PFSK-1 (cell line): Measurements from ENCODE around the gene VWF.

Source experiments
- FOXP2 ChIP-seq: optimal IDR thresholded peaks from 2 replicates; pipeline ENCODE3; 2011; ENCODE audit warnings: borderline replicate concordance, control low read depth, inconsistent platforms; ENCODE audit not compliant: insufficient read depth; ENCODE audit errors: extremely low read length, extremely low read depth
- POLR2AphosphoS5 ChIP-seq: IDR thresholded peaks from 2 replicates; pipeline ENCODE4 v1.6.1; 2012; ENCODE audit warnings: low read depth, mild to moderate bottlenecking, control low read depth, low read length, moderate library complexity
- REST ChIP-seq, 2 experiments: IDR thresholded peaks; 2 replicates each; pipeline versions ENCODE4 v1.6.1 to v1.8.0; 2011 to 2012; ENCODE audit warnings: low read depth in 2 of 2, low read length in 2 of 2, control low read depth in 1 of 2, inconsistent platforms in 1 of 2, mild to moderate bottlenecking in 1 of 2, moderate library complexity in 1 of 2; ENCODE audit not compliant: insufficient read depth in 1 of 2
- SIN3A ChIP-seq: IDR thresholded peaks from 2 replicates; pipeline ENCODE4 v1.6.1; 2012; ENCODE audit warnings: mild to moderate bottlenecking, low read length, moderate library complexity, borderline replicate concordance; ENCODE audit not compliant: insufficient read depth
- TAF1 ChIP-seq: IDR thresholded peaks from 2 replicates; pipeline ENCODE4 v1.6.1; 2012; ENCODE audit warnings: low read length, control low read depth, borderline replicate concordance; ENCODE audit not compliant: insufficient read depth

- TF ChIP-seq TAF1 (no peak), POLR2AphosphoS5 (no peak), SIN3A (no peak), REST (IDR thresholded peaks at IDR 0.05; ENCODE audit: insufficient read depth in 1 of 2, low read depth in 2 of 2, low read length in 2 of 2) (no peak), FOXP2 (no peak)
These were observed 224.4 kb downstream of the VWF start for GRCh38 chr12:5900076-5900475.
